ENCODE data around the gene STARD9.

GRCh38 chr15:42759093-42759492, 183.7 kb downstream of the STARD9 start:
- TF ChIP-seq, protein P1, sequence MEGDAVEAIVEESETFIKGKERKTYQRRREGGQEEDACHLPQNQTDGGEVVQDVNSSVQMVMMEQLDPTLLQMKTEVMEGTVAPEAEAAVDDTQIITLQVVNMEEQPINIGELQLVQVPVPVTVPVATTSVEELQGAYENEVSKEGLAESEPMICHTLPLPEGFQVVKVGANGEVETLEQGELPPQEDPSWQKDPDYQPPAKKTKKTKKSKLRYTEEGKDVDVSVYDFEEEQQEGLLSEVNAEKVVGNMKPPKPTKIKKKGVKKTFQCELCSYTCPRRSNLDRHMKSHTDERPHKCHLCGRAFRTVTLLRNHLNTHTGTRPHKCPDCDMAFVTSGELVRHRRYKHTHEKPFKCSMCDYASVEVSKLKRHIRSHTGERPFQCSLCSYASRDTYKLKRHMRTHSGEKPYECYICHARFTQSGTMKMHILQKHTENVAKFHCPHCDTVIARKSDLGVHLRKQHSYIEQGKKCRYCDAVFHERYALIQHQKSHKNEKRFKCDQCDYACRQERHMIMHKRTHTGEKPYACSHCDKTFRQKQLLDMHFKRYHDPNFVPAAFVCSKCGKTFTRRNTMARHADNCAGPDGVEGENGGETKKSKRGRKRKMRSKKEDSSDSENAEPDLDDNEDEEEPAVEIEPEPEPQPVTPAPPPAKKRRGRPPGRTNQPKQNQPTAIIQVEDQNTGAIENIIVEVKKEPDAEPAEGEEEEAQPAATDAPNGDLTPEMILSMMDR (IDR thresholded peaks at IDR 0.05) = no peak
- TF ChIP-seq POLR2AphosphoS5 (IDR thresholded peaks at IDR 0.05) (no peak), POLR2A (IDR thresholded peaks at IDR 0.05) (no peak)
